HL-60 (cell line): ENCODE data around the gene PDE11A.

ENCODE experiments used
- DNase-seq, 2 experiments: peaks; one replicate each; pipeline ENCODE4 v3.0.0-alpha.2; 2010 to 2020; ENCODE audit warnings: low read depth in 1 of 2, low spot score in 1 of 2
- H3K27ac ChIP-seq: fragments of 250-450 bp; sonication (Bioruptor Pico); replicated peaks from 2 replicates; pipeline ENCODE4 v1.5.1; 2020; ENCODE audit warnings: mild to moderate bottlenecking, moderate library complexity
- H3K27me3 ChIP-seq: fragments of 250-450 bp; sonication (Bioruptor Pico); 2 replicates; pipeline ENCODE4 v1.5.1; 2021; ENCODE audit warnings: mild to moderate bottlenecking, moderate library complexity; ENCODE audit not compliant: insufficient read depth, poor library complexity, severe bottlenecking
- H3K4me3 ChIP-seq: replicated peaks from 2 replicates; pipeline ENCODE4 v1.5.1; 2011; ENCODE audit warnings: mild to moderate bottlenecking, control low read depth, low read length; ENCODE audit not compliant: insufficient read depth
- GABPA ChIP-seq: IDR thresholded peaks from 2 replicates; pipeline ENCODE4 v1.6.1; 2012; ENCODE audit warnings: low read depth
- POLR2AphosphoS5 ChIP-seq: IDR thresholded peaks from 2 replicates; pipeline ENCODE4 v1.6.1; 2012; ENCODE audit warnings: low read depth
- SPI1 ChIP-seq: IDR thresholded peaks from 2 replicates; pipeline ENCODE4 v1.6.1; 2012; ENCODE audit warnings: low read depth, mild to moderate bottlenecking, borderline replicate concordance
- TF ChIP-seq, protein P1 (sequence below): IDR thresholded peaks from one replicate; pipeline ENCODE4 v1.5.1; 2011; ENCODE audit warnings: low read length, control low read depth, inconsistent platforms; ENCODE audit not compliant: insufficient read depth
- TF ChIP-seq, protein P2 (sequence below): IDR thresholded peaks from 2 replicates; pipeline ENCODE4 v1.6.1; 2012; ENCODE audit warnings: low read depth; ENCODE audit not compliant: insufficient replicate concordance

Gene PDE11A

DNA sequence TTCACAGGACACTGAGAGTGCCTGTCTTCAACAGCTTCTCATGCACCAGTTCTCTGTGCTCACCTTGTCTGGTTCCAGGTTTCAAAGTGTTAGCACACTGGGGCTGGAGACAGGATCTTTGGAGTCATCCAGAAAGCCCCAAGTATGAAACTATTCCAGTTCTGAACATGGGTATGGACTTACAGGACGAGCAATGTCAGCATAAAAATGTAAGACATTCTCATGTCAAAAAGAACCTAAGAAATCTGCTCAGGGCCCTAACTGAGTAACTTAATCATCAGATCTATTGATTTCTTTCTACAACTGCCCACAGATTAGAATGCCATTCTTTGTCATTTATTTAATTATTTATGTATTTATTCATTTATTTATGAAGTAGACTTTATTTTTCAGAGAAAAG lies 495.5 kb downstream of the PDE11A start:
- no peak for DNase-seq
- Histone ChIP-seq H3K27me3 (no peaks in the 10 kb centered on the region), H3K4me3 (no peak overlapping the region), H3K27ac (no peak overlapping the region)
- TF ChIP-seq, protein P1, sequence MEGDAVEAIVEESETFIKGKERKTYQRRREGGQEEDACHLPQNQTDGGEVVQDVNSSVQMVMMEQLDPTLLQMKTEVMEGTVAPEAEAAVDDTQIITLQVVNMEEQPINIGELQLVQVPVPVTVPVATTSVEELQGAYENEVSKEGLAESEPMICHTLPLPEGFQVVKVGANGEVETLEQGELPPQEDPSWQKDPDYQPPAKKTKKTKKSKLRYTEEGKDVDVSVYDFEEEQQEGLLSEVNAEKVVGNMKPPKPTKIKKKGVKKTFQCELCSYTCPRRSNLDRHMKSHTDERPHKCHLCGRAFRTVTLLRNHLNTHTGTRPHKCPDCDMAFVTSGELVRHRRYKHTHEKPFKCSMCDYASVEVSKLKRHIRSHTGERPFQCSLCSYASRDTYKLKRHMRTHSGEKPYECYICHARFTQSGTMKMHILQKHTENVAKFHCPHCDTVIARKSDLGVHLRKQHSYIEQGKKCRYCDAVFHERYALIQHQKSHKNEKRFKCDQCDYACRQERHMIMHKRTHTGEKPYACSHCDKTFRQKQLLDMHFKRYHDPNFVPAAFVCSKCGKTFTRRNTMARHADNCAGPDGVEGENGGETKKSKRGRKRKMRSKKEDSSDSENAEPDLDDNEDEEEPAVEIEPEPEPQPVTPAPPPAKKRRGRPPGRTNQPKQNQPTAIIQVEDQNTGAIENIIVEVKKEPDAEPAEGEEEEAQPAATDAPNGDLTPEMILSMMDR: no peak
- no peak for TF ChIP-seq POLR2AphosphoS5
- no peak for TF ChIP-seq SPI1
- no peak for TF ChIP-seq GABPA
- TF ChIP-seq, protein P2, sequence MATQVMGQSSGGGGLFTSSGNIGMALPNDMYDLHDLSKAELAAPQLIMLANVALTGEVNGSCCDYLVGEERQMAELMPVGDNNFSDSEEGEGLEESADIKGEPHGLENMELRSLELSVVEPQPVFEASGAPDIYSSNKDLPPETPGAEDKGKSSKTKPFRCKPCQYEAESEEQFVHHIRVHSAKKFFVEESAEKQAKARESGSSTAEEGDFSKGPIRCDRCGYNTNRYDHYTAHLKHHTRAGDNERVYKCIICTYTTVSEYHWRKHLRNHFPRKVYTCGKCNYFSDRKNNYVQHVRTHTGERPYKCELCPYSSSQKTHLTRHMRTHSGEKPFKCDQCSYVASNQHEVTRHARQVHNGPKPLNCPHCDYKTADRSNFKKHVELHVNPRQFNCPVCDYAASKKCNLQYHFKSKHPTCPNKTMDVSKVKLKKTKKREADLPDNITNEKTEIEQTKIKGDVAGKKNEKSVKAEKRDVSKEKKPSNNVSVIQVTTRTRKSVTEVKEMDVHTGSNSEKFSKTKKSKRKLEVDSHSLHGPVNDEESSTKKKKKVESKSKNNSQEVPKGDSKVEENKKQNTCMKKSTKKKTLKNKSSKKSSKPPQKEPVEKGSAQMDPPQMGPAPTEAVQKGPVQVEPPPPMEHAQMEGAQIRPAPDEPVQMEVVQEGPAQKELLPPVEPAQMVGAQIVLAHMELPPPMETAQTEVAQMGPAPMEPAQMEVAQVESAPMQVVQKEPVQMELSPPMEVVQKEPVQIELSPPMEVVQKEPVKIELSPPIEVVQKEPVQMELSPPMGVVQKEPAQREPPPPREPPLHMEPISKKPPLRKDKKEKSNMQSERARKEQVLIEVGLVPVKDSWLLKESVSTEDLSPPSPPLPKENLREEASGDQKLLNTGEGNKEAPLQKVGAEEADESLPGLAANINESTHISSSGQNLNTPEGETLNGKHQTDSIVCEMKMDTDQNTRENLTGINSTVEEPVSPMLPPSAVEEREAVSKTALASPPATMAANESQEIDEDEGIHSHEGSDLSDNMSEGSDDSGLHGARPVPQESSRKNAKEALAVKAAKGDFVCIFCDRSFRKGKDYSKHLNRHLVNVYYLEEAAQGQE: no peak

DNA sequence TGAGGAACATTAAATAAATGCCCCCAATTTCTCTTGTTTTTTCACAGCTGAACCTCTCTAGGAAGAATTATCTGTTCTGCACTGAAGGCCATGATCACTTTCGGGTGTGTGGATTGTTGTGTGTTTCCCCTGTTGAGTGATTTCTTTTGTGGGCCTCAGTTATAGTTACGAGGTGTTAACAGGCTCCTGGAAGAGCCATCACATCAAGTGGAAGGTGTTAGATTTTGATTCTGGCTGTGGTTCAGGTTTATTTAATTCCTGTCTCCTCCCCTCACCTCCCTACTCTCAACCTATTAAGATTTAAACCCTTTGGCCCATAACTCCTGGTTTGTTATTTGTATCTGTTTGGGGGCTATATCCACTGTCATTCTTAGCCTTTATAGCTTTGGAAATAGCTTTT lies 497.2 kb downstream of the PDE11A start:
- Histone ChIP-seq H3K27ac (no peak overlapping the region), H3K27me3 (no peaks in the 10 kb centered on the region), H3K4me3 (no peak overlapping the region)
- no peak for DNase-seq
- no peak for TF ChIP-seq GABPA
- no peak for TF ChIP-seq SPI1
- TF ChIP-seq, protein P1: no peak
- no peak for TF ChIP-seq POLR2AphosphoS5
- TF ChIP-seq, protein P2: no peak

DNA sequence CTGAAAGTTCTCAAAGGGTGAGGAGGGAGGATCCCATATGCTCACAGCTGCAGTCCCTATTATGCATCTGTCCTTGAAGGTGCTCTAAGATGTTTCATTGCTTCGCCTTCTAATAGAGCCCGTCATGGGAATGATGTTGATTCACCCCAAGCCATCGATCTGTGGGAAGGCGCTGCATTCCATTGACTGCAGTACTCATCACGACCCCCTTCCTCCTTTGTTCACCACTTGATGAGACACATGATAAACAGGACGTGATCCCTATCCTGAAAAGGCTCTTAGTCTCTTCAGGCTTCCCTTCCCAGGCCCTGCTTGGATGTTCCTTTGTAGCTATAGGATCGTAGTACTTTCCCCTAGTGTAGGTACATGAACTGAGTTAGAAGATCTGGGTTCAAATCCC lies 498.2 kb downstream of the PDE11A start:
- no peak for TF ChIP-seq POLR2AphosphoS5
- TF ChIP-seq, protein P2: no peak
- DNase-seq: no peak

More for the DNA sequence above, 498.2 kb downstream of the PDE11A start:
- H3K27ac ChIP-seq: no peak overlapping the region
- no peak overlapping the region for H3K4me3 ChIP-seq
- no peaks in the 10 kb centered on the region for H3K27me3 ChIP-seq
